Measurements from ENCODE around the gene EFNB2.

The EFNB2 gene, protein sequence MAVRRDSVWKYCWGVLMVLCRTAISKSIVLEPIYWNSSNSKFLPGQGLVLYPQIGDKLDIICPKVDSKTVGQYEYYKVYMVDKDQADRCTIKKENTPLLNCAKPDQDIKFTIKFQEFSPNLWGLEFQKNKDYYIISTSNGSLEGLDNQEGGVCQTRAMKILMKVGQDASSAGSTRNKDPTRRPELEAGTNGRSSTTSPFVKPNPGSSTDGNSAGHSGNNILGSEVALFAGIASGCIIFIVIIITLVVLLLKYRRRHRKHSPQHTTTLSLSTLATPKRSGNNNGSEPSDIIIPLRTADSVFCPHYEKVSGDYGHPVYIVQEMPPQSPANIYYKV

DNA sequence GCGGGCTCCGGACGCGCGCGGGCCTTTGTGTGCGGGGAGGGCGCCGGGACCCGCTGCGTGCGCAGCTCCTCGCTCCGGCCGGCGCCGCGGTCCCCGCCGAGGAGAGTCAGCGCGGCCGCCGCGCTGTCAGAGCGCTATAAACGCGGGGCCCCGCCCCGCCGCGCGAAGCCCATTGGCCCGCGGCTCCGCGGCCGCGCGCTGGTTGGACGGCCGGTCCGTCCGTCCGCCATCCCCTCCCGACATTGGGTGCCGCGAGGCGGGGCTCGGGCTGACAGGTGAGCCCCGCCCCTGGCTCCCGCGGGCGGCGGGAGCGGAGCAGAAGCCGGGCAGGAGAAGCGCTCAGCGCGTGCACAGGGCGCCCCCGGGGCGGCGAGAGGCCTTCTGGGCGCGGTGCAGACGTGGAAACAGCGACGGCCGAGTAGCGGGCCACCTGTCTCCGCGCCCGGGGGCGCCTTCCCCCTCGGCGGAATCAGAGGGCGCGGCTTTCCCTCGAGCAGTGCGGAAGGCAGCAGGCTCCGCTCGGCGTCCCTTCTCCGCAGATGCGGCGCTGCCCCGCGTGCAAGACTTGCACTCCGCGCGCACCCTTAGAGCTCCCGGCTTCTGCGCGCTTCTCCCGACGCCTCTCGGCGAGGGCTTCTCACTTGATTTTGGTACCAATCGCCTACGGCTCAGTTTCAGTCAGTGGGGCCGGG is at the start of gene EFNB2:
TSS of gene EFNB2 (minus strand) at position 111 of the 692 bp plus-strand sequence. CDS start 698 bp downstream, outside the sequence.
- DNase-seq (ENCODE audit: low read depth in 2 of 2): peak; percentile 69 to 74

DNA sequence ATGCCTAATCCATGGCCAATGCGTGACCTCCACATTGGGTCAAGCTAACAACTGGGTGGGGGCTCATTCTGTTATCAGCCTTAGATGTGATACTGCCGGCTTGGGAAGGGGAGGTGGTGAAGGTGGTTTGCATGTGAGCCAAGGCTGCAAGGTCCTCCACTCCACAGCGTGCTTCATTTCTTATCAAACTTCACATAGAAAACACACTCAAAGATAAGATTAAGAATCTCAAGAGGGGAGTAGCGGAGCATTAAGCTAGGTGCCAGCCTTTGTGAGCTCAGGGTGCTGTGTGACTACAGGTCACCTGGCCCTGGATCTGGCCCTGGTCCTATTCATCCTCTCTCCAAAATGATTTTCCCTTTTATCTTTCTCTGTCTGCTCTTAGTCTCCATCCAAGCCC is 45.8 kb upstream of the EFNB2 start:
- DNase-seq (ENCODE audit: low read depth in 2 of 2): no peak

DNA sequence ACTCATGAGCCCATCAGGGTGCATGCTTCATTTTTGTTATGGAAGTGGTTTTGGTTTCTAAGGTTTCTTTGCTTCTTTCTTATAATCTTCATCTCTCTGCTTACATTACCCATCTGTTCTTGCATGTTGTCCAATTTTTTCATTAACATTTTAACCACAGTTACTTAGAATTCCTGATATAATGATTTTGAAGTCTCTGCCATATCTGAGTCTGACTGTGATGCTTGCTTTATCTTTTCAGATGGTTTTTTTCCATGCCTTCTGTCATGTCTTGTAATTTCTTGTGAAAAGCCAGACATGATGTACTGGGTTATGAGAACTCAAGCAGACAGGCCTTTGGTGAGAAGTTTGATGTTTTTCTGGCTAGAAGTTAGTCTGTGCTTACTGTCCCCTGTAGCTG is 40.4 kb upstream of the EFNB2 start:
- DNase-seq (ENCODE audit: low read depth in 2 of 2): no peak

DNA sequence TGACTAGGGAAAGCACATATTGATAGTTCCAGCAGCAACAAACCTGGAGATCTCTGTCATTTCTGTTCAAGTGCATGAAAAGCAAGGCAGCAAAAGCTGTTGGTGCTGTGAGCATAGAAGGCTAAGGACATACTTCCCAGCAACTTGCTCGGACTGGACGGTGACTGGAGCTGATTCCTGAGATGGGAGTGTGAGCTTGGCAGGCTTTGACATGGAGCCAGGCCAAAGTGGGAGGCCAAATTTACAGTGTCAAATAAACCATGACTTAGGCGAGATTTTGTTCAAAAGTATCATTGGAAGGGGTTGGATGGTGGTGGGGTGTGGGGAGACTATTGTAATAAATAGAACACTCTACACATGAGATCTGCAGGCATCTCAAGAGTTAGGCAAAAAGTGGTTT is 38.4 kb upstream of the EFNB2 start:
- DNase-seq (ENCODE audit: low read depth in 2 of 2): no peak

DNA sequence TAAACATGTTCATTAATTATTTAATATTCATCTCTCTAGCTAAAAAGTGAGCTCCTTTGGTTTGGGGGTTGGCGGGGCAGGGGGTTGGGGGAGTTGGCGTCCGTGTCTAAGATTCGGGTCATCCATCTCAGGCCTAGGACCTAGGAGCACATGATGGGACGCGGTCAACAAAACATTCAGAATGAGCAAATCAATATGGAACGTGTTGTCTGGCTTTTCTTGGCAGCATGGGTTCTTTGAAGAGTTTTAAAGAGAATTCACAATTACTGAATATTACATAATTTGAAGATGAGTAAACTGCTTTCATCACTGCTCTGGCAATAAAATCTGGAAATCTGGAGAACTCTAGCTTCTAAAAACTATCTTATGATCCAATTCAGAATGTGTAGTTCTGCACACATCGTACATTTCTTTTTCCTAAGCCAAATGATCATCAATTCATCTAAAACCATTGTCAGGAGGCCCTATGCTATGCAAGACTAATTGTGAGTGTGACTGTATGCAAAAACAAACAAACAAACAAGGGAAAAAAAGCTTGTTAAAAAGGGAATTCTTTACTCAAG is 37.9 kb upstream of the EFNB2 start:
- DNase-seq (ENCODE audit: low read depth in 2 of 2): no peak

DNA sequence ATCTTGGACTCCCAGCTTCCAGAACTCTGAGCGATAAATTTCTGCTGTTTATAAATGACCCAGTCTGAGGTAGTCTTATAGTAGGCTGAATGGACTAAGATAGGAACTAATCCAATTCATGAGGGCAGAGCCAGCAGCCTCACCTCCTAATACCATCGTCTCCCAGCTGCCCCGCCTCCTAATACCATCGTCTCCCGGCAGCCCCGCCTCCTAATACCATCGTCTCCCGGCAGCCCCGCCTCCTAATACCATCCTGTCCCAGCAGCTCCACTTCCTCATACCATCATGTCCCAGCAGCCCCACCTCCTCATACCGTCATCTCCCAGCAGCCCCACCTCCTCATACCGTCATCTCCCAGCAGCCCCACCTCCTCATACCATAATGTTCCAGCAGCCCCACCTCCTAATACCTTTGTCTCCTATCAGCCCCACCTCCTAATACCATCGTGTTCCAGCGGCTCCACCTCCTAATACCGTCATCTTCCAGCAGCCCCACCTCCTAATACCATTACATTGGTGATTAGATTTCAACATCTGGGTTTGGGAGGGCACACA is 34.9 kb upstream of the EFNB2 start:
- peak; percentile 32 to 50 for DNase-seq (ENCODE audit: low read depth in 2 of 2)

DNA sequence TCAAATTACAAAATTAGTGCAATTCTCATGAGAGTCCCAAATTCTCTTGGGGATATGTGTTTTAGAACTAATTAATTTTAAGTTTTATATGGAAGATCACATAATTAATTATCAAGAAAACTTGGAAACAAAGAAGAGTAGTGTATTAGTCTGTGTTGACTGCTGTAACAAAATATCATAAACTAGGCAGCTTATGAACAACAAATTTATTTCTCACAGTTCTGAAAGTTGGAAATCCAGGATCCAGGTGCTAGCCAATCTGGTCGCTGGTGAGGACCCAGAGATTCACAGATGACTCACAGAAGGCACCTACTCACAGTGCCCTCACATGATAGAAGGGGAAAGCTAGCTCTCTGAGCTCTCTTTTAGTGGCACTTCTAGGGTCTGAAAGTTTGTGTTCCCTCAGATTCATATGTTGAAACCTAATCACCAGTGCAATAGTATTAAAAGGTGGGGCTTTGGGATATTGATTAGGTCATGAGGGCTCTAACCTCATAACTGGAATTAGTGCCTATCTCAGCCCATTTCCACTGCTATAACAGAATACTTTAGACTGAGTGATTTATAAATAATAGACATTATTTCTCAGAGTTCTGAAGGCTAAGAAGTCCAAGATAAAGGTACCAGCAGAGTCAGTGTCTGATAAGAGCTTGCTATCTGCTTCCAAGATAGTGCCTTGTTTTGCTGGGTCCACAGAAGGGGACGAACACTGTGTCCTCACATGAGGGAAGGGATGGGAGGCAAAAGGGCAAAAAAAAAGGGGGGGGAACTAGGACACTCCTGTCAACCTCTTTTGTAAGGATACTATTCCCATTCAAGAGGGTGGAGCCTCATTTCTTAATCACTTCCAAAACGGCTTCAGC is 34.0 kb upstream of the EFNB2 start:
- DNase-seq (ENCODE audit: low read depth in 2 of 2): no peak

DNA sequence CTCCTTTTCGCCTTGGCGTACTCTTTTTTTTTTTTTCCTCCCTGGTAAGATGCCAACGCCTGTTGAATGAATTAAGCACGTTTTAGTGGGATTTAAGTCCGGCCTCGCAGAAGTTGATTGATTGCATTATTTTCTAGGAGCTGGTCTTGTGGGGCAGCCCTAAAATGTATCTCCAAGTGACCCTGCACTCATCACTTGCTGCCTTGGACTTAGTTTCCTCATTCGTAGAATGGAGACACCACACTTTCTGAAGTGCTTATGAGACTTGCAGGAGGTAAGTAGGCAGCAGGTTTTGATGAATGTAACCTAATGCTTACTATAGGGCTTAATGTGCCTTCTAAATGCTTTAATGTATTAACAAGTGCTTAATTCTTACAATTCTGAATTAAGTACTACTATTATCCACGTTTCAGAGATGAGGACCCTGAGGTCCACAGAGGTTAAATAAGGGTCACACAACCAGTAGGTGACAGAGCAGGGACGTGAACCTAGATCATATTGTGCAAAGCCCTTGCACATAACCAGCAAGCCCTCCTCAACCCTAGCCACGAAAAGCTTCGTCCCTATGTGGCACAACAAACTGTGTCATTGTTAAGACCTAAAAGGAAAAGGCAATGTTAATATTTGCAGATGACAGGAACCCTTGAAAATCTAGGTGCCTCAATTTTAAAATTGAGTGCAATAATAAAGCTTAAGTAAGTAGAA is 33.0 kb upstream of the EFNB2 start:
- DNase-seq (ENCODE audit: low read depth in 2 of 2): no peak

DNA sequence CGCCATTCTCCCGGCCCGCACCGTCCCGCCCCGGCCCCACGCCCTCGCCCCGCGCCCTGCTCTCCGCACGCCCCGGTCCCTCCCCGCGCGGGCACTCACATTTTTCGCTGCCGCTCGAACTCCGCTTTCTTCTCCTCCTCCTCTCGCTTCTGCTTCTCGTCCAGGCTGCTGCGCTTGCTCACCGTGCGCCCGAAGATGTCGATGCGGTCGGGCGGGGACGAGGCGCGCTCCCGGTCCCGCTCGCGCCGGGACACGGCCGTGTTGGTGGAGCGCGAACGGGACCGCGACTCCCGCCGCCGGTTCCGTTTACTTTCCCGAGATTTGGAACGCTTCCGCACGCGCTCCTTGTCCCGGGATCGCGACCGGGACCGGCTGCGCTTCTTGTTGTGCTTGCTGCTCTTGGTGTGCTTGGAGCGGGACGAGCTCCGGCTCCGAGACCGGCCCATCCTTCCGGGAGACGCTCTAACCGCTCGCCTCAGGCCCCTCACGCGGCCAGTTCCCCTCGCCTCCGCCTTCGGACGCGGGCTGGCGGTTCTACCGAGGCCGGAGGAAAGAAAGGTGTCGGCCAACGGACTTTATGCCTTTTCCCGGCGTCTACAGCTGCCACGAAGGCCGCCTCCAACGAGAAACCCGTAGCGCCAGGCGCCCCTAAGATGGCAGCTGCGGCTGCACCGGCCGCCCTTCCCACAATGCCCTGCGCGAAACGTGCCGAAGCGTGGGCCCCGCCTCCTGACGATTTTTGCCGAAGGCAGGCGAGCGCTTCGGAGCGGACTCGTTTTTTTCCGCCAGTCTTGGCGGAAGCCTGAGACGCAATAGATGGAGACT is 32.2 kb upstream of the EFNB2 start, which contains the start of gene ARGLU1:
TSS of gene ARGLU1 (minus strand) at position 664 of the 825 bp plus-strand sequence. CDS start at position 446, 218 bp downstream.
- DNase-seq (ENCODE audit: low read depth in 2 of 2): peak; percentile 92 to 94

DNA sequence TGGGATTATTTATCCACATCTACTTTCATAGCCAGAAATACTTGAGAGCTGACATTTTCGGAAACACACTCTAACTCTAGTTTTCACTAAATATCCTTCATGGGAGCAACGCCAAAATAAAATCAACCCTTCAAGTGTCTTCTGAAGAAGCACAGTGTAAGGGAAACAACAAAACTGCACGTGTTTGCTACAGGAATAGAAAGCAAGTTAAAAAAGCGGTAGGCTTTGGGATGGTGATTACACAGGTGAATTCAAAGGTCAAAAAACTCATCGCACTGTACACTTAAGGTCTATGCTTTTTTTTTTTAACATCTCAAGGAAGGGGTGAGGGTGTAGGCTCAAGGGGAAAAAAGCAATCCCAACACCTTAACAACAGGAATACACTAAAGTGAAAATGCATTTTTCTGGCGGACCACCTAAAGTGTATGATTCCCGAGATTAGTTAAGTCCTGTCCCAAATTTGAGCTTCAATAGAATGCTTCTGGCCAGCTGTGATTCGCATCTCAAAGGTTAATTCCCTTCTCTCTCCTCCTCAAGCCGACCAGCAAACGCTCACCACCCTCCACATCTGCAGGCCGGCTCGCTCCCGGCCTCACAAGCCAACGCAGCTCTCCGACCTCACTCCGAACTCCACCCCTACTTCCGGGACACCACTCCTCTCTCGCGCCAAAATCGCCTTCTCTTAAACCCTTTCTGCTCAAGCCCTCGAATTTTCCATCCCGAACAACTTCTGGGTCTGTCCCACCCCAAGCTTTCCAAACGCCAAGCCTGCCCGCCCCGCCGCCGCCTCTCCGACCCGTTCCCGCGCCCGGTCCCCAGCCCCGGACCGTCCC is 31.4 kb upstream of the EFNB2 start:
- DNase-seq (ENCODE audit: low read depth in 2 of 2): peak in 1 of 2 donors; percentile 14

DNA sequence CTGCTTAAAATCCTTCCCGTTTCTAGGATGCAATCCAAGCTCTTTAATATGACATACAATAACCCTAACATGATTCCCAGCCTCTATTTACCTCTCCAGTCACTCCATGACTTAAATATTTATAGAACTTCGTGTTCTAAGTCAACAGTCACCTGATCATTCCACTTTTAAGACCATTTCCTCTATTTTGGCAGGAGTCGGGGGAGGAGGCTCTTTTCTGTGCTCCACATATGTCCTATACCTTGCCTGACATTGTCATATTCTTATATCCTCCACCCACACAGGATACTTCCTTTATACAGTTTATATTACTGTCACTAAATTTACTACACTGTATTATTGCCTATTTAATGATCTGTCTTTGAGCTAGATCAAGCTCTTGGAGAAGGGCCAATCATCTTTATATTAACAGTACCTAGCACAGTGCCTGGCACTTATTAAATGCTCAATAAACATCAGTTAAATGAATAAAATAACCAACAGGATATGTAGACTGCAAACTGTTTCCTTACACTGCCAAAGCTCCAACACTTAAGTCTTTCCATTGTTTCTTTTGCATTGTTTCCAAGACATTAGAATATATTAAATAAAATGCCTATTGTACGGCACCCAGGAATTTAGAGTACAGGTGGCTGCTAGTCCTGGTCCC is 29.8 kb upstream of the EFNB2 start:
- no peak for DNase-seq (ENCODE audit: low read depth in 2 of 2)

DNA sequence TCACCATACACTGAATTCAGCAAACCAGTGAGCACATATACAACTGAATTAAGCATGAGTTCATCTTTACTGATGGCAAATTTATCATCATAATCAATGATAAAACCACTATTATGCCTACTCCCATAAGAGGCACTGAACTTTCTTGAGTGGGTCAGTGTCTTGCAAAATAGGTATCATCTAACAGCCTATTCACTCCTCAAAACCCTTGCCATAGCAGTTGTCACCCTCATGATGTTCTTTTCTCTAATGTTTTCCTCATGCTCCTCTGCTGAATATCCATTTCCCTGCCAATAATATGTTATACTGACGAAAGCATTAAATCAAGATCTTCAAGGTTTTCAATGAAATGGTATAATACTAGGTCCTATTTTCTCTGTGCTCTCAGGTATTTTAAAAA is 26.8 kb upstream of the EFNB2 start:
- no peak for DNase-seq (ENCODE audit: low read depth in 2 of 2)

DNA sequence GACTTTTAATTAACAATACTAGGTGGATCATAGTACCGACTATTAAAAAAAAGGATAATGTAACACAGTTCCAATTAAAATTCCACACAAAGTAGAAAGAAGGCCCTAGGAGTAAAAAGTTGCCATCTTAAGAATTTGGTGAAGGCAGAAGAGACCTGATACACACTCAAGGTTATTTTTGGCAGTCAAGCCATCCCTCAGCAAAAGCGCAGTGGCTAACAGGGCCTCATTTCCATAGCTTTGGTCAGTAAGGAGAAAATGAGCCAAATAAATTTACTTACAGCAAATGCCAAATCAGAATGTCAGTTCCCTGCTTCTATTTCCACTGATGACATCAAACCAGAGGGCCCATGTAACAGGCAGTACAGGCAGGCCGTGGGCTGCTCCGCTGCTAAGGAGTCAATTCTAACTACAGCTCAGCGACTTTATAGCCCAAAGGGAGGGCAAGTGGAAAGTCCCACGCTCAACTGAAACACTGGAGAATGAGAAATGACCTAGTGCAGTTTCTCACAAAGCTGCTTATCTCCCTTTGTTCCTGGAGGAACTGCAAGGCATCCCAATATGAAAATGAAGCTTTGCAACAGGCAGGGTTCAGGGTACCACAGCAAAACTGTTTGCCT is 26.2 kb upstream of the EFNB2 start:
- DNase-seq (ENCODE audit: low read depth in 2 of 2): no peak

DNA sequence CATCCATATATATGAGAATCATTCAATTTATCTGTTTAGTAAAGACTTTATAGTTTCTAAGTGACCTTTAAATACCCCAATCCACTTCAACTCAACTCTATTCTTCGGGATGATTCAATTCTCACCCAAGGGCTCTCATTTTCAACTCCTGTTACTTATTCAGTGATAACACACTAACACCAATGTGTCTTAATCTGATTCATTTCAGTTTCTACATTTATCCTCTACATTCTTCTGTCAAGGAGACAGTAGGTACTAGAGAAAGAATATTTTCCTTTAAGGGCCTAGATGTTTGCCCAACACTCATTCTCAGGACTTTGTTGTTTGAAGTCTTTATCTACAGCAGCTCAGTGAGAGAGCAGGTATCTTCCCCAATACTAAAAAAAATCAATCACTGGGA is 25.4 kb upstream of the EFNB2 start:
- DNase-seq (ENCODE audit: low read depth in 2 of 2): no peak

DNA sequence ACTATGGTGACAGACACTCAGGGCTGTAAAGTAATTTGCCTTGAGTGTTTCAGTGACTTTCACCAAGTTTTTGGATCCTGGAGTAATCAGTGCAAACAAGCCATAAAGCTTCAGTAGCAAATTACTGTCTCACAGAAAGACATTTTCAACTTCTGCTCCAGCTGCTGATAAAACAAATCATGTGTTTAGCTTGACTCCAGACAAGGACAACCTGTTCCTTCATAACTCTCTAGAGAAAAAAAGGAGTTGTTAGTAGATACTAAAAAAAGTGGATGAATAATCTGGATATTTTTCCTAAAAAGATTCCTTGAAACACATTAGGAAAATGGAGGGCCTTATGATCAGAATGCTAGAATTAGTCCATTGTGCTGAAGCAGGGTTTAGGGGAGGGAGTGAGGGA is 23.1 kb upstream of the EFNB2 start:
- DNase-seq (ENCODE audit: low read depth in 2 of 2): no peak

DNA sequence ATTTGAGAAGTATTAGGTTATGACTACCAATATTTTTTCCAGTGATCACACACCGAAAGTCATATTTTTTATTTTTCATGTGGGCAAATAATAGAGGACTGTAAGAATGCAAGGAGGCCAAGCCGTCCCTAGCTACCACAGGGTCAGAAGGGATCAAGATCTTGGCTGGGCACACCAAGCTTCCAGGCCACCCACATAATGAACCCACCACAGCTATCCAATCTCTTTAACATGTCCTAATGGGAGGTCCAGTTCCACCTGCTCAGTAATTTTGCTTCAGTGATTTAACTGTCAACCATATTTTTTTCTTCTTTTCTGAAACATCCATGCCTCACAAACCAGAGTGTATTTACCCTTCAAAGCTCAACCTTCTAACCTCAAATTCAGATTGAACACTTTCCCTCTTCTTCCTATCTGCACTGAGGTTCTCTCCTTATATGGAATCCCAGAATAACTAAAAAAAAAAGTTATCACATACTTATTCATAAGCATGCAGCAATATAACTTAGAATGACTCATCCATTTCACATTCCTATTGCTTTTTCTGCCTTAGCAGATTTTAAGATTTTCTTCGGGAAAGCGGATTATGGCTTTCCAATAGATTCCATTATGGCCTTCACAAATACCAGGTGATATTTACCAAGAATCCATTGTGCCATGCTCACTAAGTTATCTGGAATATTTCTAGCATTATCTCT is 20.3 kb upstream of the EFNB2 start:
- no peak for DNase-seq (ENCODE audit: low read depth in 2 of 2)

DNA sequence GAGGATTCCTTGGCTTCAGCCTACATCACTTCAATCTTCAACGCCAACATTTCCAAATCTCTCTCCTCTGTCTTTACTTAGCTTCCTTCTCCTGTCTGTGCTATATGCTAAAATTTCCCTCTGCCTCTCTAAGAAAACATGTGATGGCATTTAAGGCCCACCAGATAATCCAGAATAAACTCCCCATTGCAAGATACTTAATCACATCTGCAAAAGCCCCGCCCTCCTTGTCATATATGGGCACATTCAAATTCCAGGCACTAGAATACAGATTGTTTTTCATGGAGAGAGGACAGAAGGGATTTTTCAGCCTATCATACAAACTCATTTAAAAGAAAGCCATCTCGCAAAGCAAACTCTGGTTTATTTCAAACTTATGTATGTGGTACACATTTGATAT is 16.3 kb upstream of the EFNB2 start:
- DNase-seq (ENCODE audit: low read depth in 2 of 2): no peak

DNA sequence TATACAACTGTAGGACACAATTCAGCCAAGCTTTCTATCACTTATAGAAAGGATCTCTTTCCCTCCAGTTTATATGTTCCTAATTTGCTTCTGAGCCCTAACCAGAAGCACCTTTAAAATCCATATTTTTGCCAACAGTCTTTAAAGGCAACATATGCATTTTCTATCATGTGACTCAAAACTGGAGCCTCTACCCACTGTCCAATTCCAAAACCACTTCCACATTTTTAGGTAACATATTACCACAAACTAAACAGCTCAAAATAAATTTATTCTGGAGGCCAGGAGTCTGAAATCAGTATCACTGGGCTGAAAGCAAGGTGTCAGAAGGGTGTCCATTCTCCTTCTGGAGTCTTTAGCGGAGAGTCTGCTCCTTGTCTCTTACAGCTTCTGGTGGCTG is 15.9 kb upstream of the EFNB2 start:
- no peak for DNase-seq (ENCODE audit: low read depth in 2 of 2)
